ENCODE data around the gene FRMPD2.

Gene FRMPD2

GRCh38 chr10:48251525-48252353 is 22.8 kb downstream of the FRMPD2 start:
- H3K27ac ChIP-seq (replicated peaks; ENCODE audit: low read length): no peak overlapping the region
- no peak overlapping the region for H2BK5ac ChIP-seq (ENCODE audit: low read length)
- no CpG with 5 or more reads among the region's 13 CpGs for WGBS, 2 donors (ENCODE audit: extremely low coverage in 2 of 2, insufficient read length in 2 of 2, insufficient replicate concordance in 1 of 2)
- H2AK5ac ChIP-seq (ENCODE audit: low read depth, low read length): no peak overlapping the region
- H3K79me1 ChIP-seq (ENCODE audit: low read depth, low read length): no peaks in the 10 kb centered on the region
- no peak overlapping the region for H3K4ac ChIP-seq (ENCODE audit: low read length)
- peaks cover 5 to 11% of the 10 kb centered on the region in 2 donors for H3K4me1 ChIP-seq (ENCODE audit: control insufficient read depth in 2 of 2, insufficient read depth in 1 of 2, low read depth in 1 of 2, low read length in 2 of 2)
- no peak overlapping the region for H2BK120ac ChIP-seq (ENCODE audit: low read depth, low read length)
- no peak overlapping the region for H3K4me3 ChIP-seq (ENCODE audit: low read length in 2 of 2)
- no peaks in the 10 kb centered on the region for H3K36me3 ChIP-seq (replicated peaks in 1 of 2; ENCODE audit: control insufficient read depth in 2 of 2, insufficient read depth in 2 of 2, low read length in 2 of 2)
- H3K18ac ChIP-seq (ENCODE audit: low read length): peak overlapping the region; percentile 8
- no peak for DNase-seq (ENCODE audit: low spot score)
- H4K8ac ChIP-seq (ENCODE audit: low read depth, low read length): no peak overlapping the region
- H3K14ac ChIP-seq (ENCODE audit: low read length): no peak overlapping the region
- H3K9ac ChIP-seq (ENCODE audit: low read depth, low read length, poor library complexity): no peak overlapping the region
- H2BK15ac ChIP-seq (ENCODE audit: low read length): no peak overlapping the region
- H3K4me2 ChIP-seq (ENCODE audit: insufficient read depth, low read length, poor library complexity, severe bottlenecking): no peak overlapping the region
- no peak overlapping the region for H2BK12ac ChIP-seq (ENCODE audit: low read length)
- no peak overlapping the region for H3K23ac ChIP-seq (ENCODE audit: low read depth, low read length, poor library complexity)
- H3K27me3 ChIP-seq (ENCODE audit: control insufficient read depth in 3 of 3, insufficient read depth in 3 of 3, low read depth in 1 of 3, low read length in 3 of 3): peaks cover 0 to 3% (median 0%) of the 10 kb centered on the region in 3 experiments
- peak overlapping the region; percentile 82 for H2AFZ ChIP-seq (ENCODE audit: low read length)
- peaks cover 0 to 2% of the 10 kb centered on the region in 2 donors for H3K9me3 ChIP-seq (replicated peaks in 1 of 2; ENCODE audit: control insufficient read depth in 2 of 2, insufficient read depth in 1 of 2, low read depth in 1 of 2, low read length in 2 of 2)
- no peak overlapping the region for H4K91ac ChIP-seq (ENCODE audit: low read depth, low read length, poor library complexity)

GRCh38 chr10:48251152-48251524 is 23.4 kb downstream of the FRMPD2 start:
- Histone ChIP-seq H3K27ac (replicated peaks; ENCODE audit: low read length) (no peak overlapping the region), H3K4me1 (ENCODE audit: control insufficient read depth in 2 of 2, insufficient read depth in 1 of 2, low read depth in 1 of 2, low read length in 2 of 2) (peaks cover 5 to 11% of the 10 kb centered on the region in 2 donors), H2AK5ac (ENCODE audit: low read depth, low read length) (no peak overlapping the region), H3K14ac (ENCODE audit: low read length) (no peak overlapping the region), H3K4me2 (ENCODE audit: insufficient read depth, low read length, poor library complexity, severe bottlenecking) (no peak overlapping the region), H2BK5ac (ENCODE audit: low read length) (no peak overlapping the region), H3K4ac (ENCODE audit: low read length) (peak overlapping the region; percentile 4), H3K9me3 (replicated peaks in 1 of 2; ENCODE audit: control insufficient read depth in 2 of 2, insufficient read depth in 1 of 2, low read depth in 1 of 2, low read length in 2 of 2) (no peaks in the 10 kb centered on the region), H4K8ac (ENCODE audit: low read depth, low read length) (no peak overlapping the region), H3K23ac (ENCODE audit: low read depth, low read length, poor library complexity) (no peak overlapping the region), H3K79me1 (ENCODE audit: low read depth, low read length) (no peaks in the 10 kb centered on the region), H4K91ac (ENCODE audit: low read depth, low read length, poor library complexity) (no peak overlapping the region), H2BK120ac (ENCODE audit: low read depth, low read length) (no peak overlapping the region), H3K36me3 (replicated peaks in 1 of 2; ENCODE audit: control insufficient read depth in 2 of 2, insufficient read depth in 2 of 2, low read length in 2 of 2) (no peaks in the 10 kb centered on the region), H2BK15ac (ENCODE audit: low read length) (no peak overlapping the region), H2BK12ac (ENCODE audit: low read length) (no peak overlapping the region), H3K9ac (ENCODE audit: low read depth, low read length, poor library complexity) (no peak overlapping the region), H2AFZ (ENCODE audit: low read length) (peak overlapping the region; percentile 82), H3K27me3 (ENCODE audit: control insufficient read depth in 3 of 3, insufficient read depth in 3 of 3, low read depth in 1 of 3, low read length in 3 of 3) (no peaks in the 10 kb centered on the region), H3K4me3 (ENCODE audit: low read length in 2 of 2) (no peak overlapping the region), H3K18ac (ENCODE audit: low read length) (peak overlapping the region; percentile 83)
- DNase-seq (ENCODE audit: low spot score): no peak

GRCh38 chr10:48249763-48250351 is 24.6 kb downstream of the FRMPD2 start:
- no peak for DNase-seq (ENCODE audit: low spot score)

GRCh38 chr10:48249004-48249762 is 25.3 kb downstream of the FRMPD2 start:
- no peak for DNase-seq (ENCODE audit: low spot score)
- Histone ChIP-seq H4K8ac (ENCODE audit: low read depth, low read length) (no peak overlapping the region), H3K79me1 (ENCODE audit: low read depth, low read length) (no peaks in the 10 kb centered on the region), H3K4ac (ENCODE audit: low read length) (no peak overlapping the region), H3K27ac (replicated peaks; ENCODE audit: low read length) (no peak overlapping the region), H2BK5ac (ENCODE audit: low read length) (no peak overlapping the region), H3K23ac (ENCODE audit: low read depth, low read length, poor library complexity) (no peak overlapping the region), H3K9ac (ENCODE audit: low read depth, low read length, poor library complexity) (no peak overlapping the region), H3K14ac (ENCODE audit: low read length) (no peak overlapping the region), H2BK120ac (ENCODE audit: low read depth, low read length) (no peak overlapping the region), H4K91ac (ENCODE audit: low read depth, low read length, poor library complexity) (no peak overlapping the region), H3K4me1 (ENCODE audit: control insufficient read depth in 2 of 2, insufficient read depth in 1 of 2, low read depth in 1 of 2, low read length in 2 of 2) (peaks cover 5 to 11% of the 10 kb centered on the region in 2 donors), H2BK12ac (ENCODE audit: low read length) (no peak overlapping the region), H3K9me3 (replicated peaks in 1 of 2; ENCODE audit: control insufficient read depth in 2 of 2, insufficient read depth in 1 of 2, low read depth in 1 of 2, low read length in 2 of 2) (no peaks in the 10 kb centered on the region), H3K36me3 (replicated peaks in 1 of 2; ENCODE audit: control insufficient read depth in 2 of 2, insufficient read depth in 2 of 2, low read length in 2 of 2) (no peaks in the 10 kb centered on the region), H3K18ac (ENCODE audit: low read length) (no peak overlapping the region), H2AK5ac (ENCODE audit: low read depth, low read length) (no peak overlapping the region), H3K4me2 (ENCODE audit: insufficient read depth, low read length, poor library complexity, severe bottlenecking) (no peak overlapping the region), H2BK15ac (ENCODE audit: low read length) (no peak overlapping the region), H3K4me3 (ENCODE audit: low read length in 2 of 2) (no peak overlapping the region), H2AFZ (ENCODE audit: low read length) (no peak overlapping the region), H3K27me3 (ENCODE audit: control insufficient read depth in 3 of 3, insufficient read depth in 3 of 3, low read depth in 1 of 3, low read length in 3 of 3) (no peaks in the 10 kb centered on the region)
- WGBS, 2 donors (ENCODE audit: extremely low coverage in 2 of 2, insufficient read length in 2 of 2, insufficient replicate concordance in 1 of 2): no CpG with 5 or more reads among the region's 6 CpGs

More at GRCh38 chr10:48249763-48250351, 24.6 kb downstream of the FRMPD2 start:
- Histone ChIP-seq H3K14ac (ENCODE audit: low read length) (no peak overlapping the region), H3K23ac (ENCODE audit: low read depth, low read length, poor library complexity) (peak overlapping the region; percentile 38), H2BK12ac (ENCODE audit: low read length) (no peak overlapping the region), H3K4me2 (ENCODE audit: insufficient read depth, low read length, poor library complexity, severe bottlenecking) (no peak overlapping the region), H4K91ac (ENCODE audit: low read depth, low read length, poor library complexity) (no peak overlapping the region), H3K4ac (ENCODE audit: low read length) (no peak overlapping the region), H3K4me3 (ENCODE audit: low read length in 2 of 2) (no peak overlapping the region), H3K27me3 (ENCODE audit: control insufficient read depth in 3 of 3, insufficient read depth in 3 of 3, low read depth in 1 of 3, low read length in 3 of 3) (no peaks in the 10 kb centered on the region), H2BK15ac (ENCODE audit: low read length) (no peak overlapping the region), H2BK120ac (ENCODE audit: low read depth, low read length) (no peak overlapping the region), H3K18ac (ENCODE audit: low read length) (peak overlapping the region; percentile 63), H3K36me3 (replicated peaks in 1 of 2; ENCODE audit: control insufficient read depth in 2 of 2, insufficient read depth in 2 of 2, low read length in 2 of 2) (no peaks in the 10 kb centered on the region), H2AK5ac (ENCODE audit: low read depth, low read length) (peak overlapping the region; percentile 59), H2BK5ac (ENCODE audit: low read length) (no peak overlapping the region), H3K27ac (replicated peaks; ENCODE audit: low read length) (no peak overlapping the region), H3K9me3 (replicated peaks in 1 of 2; ENCODE audit: control insufficient read depth in 2 of 2, insufficient read depth in 1 of 2, low read depth in 1 of 2, low read length in 2 of 2) (no peaks in the 10 kb centered on the region), H3K9ac (ENCODE audit: low read depth, low read length, poor library complexity) (no peak overlapping the region), H3K4me1 (ENCODE audit: control insufficient read depth in 2 of 2, insufficient read depth in 1 of 2, low read depth in 1 of 2, low read length in 2 of 2) (peaks cover 5 to 11% of the 10 kb centered on the region in 2 donors), H4K8ac (ENCODE audit: low read depth, low read length) (no peak overlapping the region), H3K79me1 (ENCODE audit: low read depth, low read length) (no peaks in the 10 kb centered on the region), H2AFZ (ENCODE audit: low read length) (no peak overlapping the region)
- WGBS, 2 donors (ENCODE audit: extremely low coverage in 2 of 2, insufficient read length in 2 of 2, insufficient replicate concordance in 1 of 2): no CpG with 5 or more reads among the region's 8 CpGs

Measured in neuronal stem cell (in vitro differentiated cells).